Measurements from ENCODE around the gene TMPRSS9. TPM values are rescaled to one million over a fixed set of nuclear protein-coding genes. Genes with fewer than 3 reads are reported as not detected.

TMPRSS9 gene
- total RNA-seq, 2 donors from 2014 or later = 0.25 TPM; not detected in 1

GRCh38 chr19:2362046-2362969, 2.2 kb downstream of the TMPRSS9 start:
- TF ChIP-seq CTCF (IDR thresholded peaks at IDR 0.05) = no peak
- peaks cover 21% of the 10 kb centered on the region for H3K27me3 ChIP-seq
- H3K27ac ChIP-seq = no peak overlapping the region
- no peak overlapping the region for H3K4me3 ChIP-seq
- intact Hi-C loops (cut with DNase I) = no loop called here
- H3K36me3 ChIP-seq = no peaks in the 10 kb centered on the region
- no peak overlapping the region for H3K9ac ChIP-seq (ENCODE audit: low read depth in 2 of 2, low read length in 2 of 2)
- no peak for DNase-seq
- no peaks in the 10 kb centered on the region for H3K4me1 ChIP-seq
- H3K9me3 ChIP-seq = no peaks in the 10 kb centered on the region

- Histone ChIP-seq H3K36me3 (no peaks in the 10 kb centered on the region), H3K4me1 (no peaks in the 10 kb centered on the region), H3K27ac (no peak overlapping the region), H3K27me3 (peaks cover 21% of the 10 kb centered on the region), H3K4me3 (no peak overlapping the region), H3K9ac (ENCODE audit: low read depth in 2 of 2, low read length in 2 of 2) (no peak overlapping the region), H3K9me3 (no peaks in the 10 kb centered on the region)
- intact Hi-C loops (cut with DNase I) = no loop called here
- TF ChIP-seq CTCF (IDR thresholded peaks at IDR 0.05) = no peak
- DNase-seq = no peak
Observed at GRCh38 chr19:2362970-2363300, 2.9 kb downstream of the TMPRSS9 start.

GRCh38 chr19:2363419-2363818, 3.4 kb downstream of the TMPRSS9 start:
- Histone ChIP-seq H3K27ac (no peak overlapping the region), H3K27me3 (peaks cover 21% of the 10 kb centered on the region), H3K4me3 (no peak overlapping the region), H3K9me3 (no peaks in the 10 kb centered on the region), H3K36me3 (no peaks in the 10 kb centered on the region), H3K9ac (ENCODE audit: low read depth in 2 of 2, low read length in 2 of 2) (no peak overlapping the region), H3K4me1 (no peaks in the 10 kb centered on the region)
- intact Hi-C loops (cut with DNase I) = no loop called here
- DNase-seq = no peak
- no peak for TF ChIP-seq CTCF (IDR thresholded peaks at IDR 0.05)

GRCh38 chr19:2365201-2365970, 5.3 kb downstream of the TMPRSS9 start:
- H3K9ac ChIP-seq (ENCODE audit: low read depth in 2 of 2, low read length in 2 of 2) = no peak overlapping the region
- H3K9me3 ChIP-seq = no peaks in the 10 kb centered on the region
- no peak for DNase-seq
- peaks cover 11% of the 10 kb centered on the region for H3K27me3 ChIP-seq
- TF ChIP-seq CTCF (IDR thresholded peaks at IDR 0.05) = no peak
- no peaks in the 10 kb centered on the region for H3K4me1 ChIP-seq
- H3K36me3 ChIP-seq = no peaks in the 10 kb centered on the region
- H3K4me3 ChIP-seq = no peak overlapping the region
- intact Hi-C loops (cut with DNase I) = no loop called here
- H3K27ac ChIP-seq = no peak overlapping the region

- H3K9me3 ChIP-seq = no peaks in the 10 kb centered on the region
- no peaks in the 10 kb centered on the region for H3K4me1 ChIP-seq
- intact Hi-C loops (cut with DNase I) = no loop called here
- DNase-seq = no peak
- no peak overlapping the region for H3K4me3 ChIP-seq
- H3K9ac ChIP-seq (ENCODE audit: low read depth in 2 of 2, low read length in 2 of 2) = no peak overlapping the region
- TF ChIP-seq CTCF (IDR thresholded peaks at IDR 0.05) = no peak
- no peaks in the 10 kb centered on the region for H3K27me3 ChIP-seq
- H3K27ac ChIP-seq = no peak overlapping the region
- no peaks in the 10 kb centered on the region for H3K36me3 ChIP-seq
Observed at GRCh38 chr19:2371656-2372055, 11.6 kb downstream of the TMPRSS9 start.

Data from colonic mucosa (tissue), 4 donors.